GM12873 (cell line): ENCODE data around the gene TNFRSF12A.

Experiments used
- CTCF ChIP-seq: IDR thresholded peaks from 2 replicates; pipeline ENCODE4 v1.5.1; 2012; ENCODE audit warnings: low read depth, mild to moderate bottlenecking, moderate library complexity, low read length, control low read depth; ENCODE audit not compliant: insufficient read depth; ENCODE audit errors: missing control alignments

The TNFRSF12A gene

GRCh38 chr16:3062553-3062952, 42.4 kb downstream of the TNFRSF12A start:
- no peak for TF ChIP-seq CTCF

- TF ChIP-seq CTCF = no peak
These were observed 43.6 kb downstream of the TNFRSF12A start for GRCh38 chr16:3063625-3064386.

GRCh38 chr16:3065069-3065741, 45.0 kb downstream of the TNFRSF12A start, which contains the start of gene IL32:
IL32 (plus strand) TSS chr16:3065640; CDS start chr16:3065812, 172 bp downstream.
- TF ChIP-seq CTCF = no peak

GRCh38 chr16:3065742-3066439, 45.7 kb downstream of the TNFRSF12A start:
- TF ChIP-seq CTCF = no peak

GRCh38 chr16:3066440-3066748, 46.2 kb downstream of the TNFRSF12A start:
- TF ChIP-seq CTCF = no peak

GRCh38 chr16:3068487-3068886, 48.3 kb downstream of the TNFRSF12A start:
- no peak for TF ChIP-seq CTCF

GRCh38 chr16:3070608-3071111, 50.5 kb downstream of the TNFRSF12A start:
- no peak for TF ChIP-seq CTCF
